DMS114 treated with DMSO at 0.1 percent for 48 hours (cell line): ENCODE measurements around the gene RNF144A.
A peak's percentile ranks its signal among the peaks of the same experiment; 100 is the strongest.

Experiments
- DNase-seq: peaks from one replicate; lab custom pipeline; 2025; ENCODE audit not compliant: unreplicated experiment; lab: John Stamatoyannopoulos, UW

RNF144A gene

GRCh38 chr2:7041421-7041820 is 124.2 kb downstream of the RNF144A start:
- DNase-seq: no peak

GRCh38 chr2:7043690-7044089 is 126.5 kb downstream of the RNF144A start:
- no peak for DNase-seq

DNA sequence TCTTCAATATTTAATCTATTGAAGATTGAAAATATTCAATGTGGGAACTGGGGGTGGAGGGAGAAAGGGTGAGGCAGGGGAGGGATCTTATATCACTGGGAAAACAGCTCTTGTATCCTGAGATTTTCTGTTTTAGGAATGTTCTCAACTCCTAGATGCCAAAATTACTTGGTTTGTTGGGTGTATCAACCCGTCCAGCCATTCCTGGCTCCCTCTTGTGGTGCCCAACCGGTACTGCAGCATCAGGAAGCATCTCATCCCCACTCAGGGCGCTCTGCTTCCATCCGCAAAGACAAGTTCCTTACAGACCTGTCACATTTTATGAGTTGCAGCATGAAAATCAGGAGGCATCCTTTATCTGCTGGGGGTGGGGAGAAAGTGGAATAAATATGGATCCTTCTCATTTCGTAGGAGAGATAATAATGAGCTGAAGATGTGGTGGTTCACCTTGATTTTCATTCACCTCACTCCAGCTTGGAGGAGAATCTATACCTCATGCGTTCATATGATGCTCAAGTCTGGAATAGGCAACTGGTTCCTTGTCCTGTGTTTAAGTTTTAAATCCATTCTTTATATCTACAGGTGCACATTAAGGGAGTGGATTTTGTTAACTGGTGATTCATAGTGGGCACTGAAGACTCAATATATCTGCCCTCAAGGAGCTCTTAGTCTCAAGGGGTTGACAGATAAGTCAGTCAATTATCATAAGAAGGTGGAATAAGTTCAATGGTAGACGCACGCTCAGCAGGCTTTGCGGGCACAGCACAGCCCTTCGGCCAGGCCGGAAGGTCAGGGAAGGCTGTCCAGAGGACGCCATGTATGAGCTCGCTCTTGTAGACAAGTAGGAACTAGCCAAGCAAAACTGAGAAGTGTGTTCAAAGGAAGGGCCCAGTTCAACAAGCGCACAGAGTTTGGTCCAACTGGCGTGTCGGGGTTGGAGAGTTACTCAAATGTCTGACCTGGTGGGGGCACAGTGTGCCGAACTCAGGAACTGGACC is 127.3 kb downstream of the RNF144A start:
- peak; percentile 14 for DNase-seq

GRCh38 chr2:7045601-7046590 is 128.7 kb downstream of the RNF144A start:
- DNase-seq: no peak

DNA sequence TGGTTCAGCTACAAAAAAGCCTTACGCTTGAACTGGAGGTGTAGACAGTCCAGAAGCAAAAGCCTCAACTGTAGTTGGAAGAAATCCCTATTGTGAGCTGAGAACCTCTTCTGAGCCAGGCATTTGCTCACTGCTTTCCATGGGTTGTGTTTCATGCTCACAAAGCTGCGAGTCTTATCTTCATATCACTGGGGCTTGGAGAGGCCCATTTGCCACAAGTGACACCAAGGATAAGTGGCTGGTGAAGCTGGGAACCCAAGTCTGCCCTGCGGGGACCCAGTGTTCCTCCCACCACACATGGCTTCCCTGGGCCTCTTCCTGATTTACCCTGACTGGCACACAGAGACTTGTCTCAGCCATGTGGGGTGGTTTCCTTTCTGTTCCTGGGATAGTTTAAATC is 130.4 kb downstream of the RNF144A start:
- DNase-seq: no peak

GRCh38 chr2:7048762-7049294 is 131.6 kb downstream of the RNF144A start:
- no peak for DNase-seq

- no peak for DNase-seq
Measured at GRCh38 chr2:7052404-7052803, 135.2 kb downstream of the RNF144A start.

DNA sequence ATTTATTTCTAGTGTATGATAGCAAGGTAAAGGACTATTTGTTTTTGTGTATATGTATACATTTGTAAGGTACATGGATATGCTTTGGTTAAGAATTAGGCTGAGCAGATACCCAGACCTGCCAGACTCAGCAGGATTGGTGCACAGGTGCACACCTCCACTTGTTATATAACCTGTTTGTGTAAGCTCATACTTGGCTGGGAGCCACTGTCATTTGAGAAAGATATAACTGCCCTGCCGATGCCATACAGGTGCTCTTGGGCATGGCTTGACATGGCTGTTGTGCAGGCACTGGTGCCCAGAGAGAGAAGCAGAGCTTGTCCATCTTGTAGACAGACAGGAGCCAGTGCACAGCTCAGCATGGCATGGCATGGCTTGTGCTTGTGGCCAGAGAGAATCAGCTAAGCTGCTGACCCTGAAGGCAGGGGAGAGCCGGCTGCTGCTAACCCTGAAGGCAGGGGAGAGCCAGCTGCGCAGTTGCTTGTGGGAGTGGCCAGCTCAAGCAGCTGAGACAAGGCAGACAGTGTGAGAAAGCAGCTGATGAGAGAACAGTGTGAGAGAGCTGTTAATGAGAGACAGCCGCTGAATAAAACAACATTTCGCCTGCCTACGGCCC is 136.5 kb downstream of the RNF144A start:
- DNase-seq: no peak

GRCh38 chr2:7057865-7058400 is 140.7 kb downstream of the RNF144A start:
- DNase-seq: no peak

DNA sequence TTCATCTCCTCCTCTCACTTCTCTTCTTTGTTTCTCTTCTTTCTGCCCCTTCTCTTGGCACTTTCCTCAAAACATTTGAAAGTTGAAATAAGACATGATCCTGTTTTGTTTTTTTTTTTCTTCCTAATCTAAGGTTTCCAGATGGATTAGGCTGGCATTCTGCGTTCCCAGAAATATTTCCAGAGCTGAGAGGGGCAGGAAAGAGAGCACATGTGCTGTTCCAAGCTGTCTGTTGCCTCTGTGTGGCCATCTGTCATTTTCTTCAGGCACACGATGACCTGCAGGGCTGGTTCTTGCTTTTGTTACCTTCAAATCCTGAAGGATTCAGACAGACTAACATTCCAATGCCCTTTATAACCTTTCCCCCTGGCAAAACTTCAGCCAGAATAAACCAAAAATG is 142.9 kb downstream of the RNF144A start:
- DNase-seq: no peak

DNA sequence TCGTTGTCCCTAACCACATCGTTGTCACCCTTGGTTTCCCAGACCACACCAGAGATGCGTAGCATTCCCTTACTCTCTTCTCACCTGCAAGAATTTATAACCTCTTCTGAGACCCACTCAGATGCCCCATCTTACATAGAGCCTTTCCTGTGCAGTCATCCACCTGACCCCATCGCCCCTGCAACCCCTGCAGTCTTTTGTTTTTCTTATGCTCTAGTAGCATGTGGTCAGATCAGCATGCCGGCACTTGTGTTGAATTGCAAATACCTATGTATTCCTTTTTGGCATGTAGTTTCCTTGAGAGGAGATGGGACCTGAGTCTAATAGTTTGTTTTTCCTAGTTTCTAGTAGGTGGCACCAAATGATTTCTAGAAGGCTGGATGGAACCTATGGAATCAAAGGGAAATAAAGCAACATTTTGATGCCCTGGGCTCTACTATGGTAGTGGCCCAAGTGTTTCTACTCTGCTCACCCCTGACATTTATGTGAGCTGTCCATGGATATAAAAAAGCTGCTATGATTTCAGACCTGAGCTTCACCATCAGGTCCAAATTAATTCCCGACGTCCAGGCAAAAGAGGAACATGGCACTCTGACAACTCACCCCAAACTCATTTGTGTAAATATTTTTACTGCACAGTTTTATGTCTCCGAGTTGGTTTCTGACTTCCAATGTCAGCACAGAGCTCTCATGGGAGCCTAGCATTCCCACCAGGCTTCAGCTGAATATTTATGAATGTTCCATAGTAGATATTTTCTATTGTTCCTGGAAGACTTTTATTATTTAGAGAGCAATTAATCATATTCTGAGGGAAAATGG is 143.6 kb downstream of the RNF144A start:
- DNase-seq: no peak

DNA sequence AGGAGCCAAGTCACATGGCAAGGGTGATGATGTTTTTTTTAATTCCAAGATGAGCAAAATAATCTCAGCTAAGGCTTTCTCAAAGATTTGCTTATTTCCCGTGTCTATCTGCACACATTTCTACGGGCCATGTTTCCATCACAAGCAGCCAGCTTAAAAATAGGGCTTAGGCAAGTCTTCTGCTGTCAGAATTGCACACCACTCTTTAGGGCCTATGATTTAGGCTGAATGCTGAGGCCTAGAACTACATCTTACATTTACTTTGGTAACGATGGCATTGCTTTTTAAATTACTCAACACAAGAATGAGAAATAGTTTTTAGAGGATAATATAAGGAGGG is 144.2 kb downstream of the RNF144A start:
- no peak for DNase-seq

DNA sequence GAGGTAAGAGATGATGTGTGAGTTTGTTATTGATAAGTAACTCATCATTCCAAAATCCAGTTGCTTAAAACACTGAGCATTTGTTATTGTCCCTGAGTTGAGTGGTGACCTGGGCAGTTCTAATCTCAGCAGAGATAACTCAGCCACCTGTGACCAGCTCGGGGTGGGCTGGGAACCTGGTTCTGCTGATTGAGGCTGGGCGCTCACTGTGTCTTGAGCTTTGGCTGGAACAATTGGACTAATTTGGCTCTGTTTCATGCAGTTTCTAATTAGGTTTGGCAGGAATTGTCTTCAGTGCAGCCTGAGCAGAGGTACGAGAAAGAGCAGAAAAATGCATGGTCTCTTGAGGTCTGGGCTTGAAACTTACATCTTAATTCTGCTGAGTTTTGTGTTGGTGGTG is 144.7 kb downstream of the RNF144A start:
- no peak for DNase-seq

DNA sequence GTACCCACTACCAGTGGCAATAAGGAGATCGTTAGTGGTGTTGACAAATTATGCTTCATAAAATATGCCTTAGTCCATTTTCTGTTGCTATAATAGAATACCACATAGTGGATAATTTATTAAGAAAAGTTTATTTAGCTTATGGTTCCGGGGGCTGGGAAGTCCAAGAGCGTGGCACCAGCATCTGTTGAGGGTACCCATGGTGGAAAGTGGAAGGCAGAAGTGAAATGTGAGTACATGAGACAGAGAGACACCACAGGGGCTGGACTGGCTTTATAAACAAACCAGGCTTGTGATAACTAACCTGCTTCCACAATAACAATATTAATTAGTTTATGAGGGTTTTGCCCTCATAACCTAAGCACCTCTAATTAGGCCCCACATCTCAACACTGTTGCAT is 146.6 kb downstream of the RNF144A start:
- DNase-seq: no peak

GRCh38 chr2:7068457-7068856 is 151.2 kb downstream of the RNF144A start:
- DNase-seq: no peak

DNA sequence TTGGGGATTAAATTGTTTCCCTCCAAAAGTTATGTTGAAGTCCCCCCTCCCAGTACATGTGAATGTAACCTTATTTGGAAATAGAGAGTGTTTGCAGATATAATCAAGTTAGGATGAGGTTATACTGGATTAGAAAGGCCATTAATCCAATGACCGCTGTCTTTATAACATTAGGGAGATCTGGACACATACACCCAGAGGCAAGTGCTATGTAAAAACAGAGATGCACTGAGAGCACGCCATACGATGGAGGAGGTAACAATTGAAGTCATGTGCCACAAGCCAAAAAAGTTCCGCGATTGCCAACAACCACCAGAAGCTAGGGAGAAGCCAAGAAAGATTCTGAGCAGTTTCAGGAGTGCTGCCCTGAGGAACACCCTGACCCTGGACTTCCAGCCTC is 153.3 kb downstream of the RNF144A start:
- DNase-seq: no peak

- DNase-seq: no peak
Measured at GRCh38 chr2:7071154-7071553, 153.9 kb downstream of the RNF144A start.

GRCh38 chr2:7071916-7072556 is 154.8 kb downstream of the RNF144A start:
- no peak for DNase-seq

GRCh38 chr2:7073901-7074300 is 156.7 kb downstream of the RNF144A start:
- DNase-seq: no peak
